OCI-LY7 (cell line): Measurements from ENCODE around the gene HID1.

Source experiments
- CTCF ChIP-seq: fragments of 200-600 bp; sonication (generic); conservative IDR thresholded peaks from 2 replicates; pipeline ENCODE4 v1.5.1; 2014; ENCODE audit warnings: mild to moderate bottlenecking, antibody characterized with exemption, low read length, moderate library complexity, mixed read lengths
- EZH2phosphoT487 ChIP-seq: fragments of 200-600 bp; sonication (generic); IDR thresholded peaks from 2 replicates; pipeline ENCODE4 v1.6.1; 2018; ENCODE audit warnings: low read depth, borderline replicate concordance, mild to moderate bottlenecking, mixed run types, antibody characterized with exemption, low read length, moderate library complexity, mixed read lengths

- no peak for TF ChIP-seq CTCF
- TF ChIP-seq EZH2phosphoT487: no peak
These were observed 51.4 kb downstream of the HID1 start for GRCh38 chr17:74921026-74921681.
